HG03457 (cell line): Measurements from ENCODE around the gene LRMDA.

Experiments
- ATAC-seq: cut with Tn5 transposase; IDR thresholded peaks from one replicate; pipeline ENCODE4 v1.9.1; 2021; ENCODE audit warnings: moderate number of reproducible peaks; ENCODE audit not compliant: unreplicated experiment

The LRMDA gene

GRCh38 chr10:75883081-75884072, 452.0 kb downstream of the LRMDA start:
- ATAC-seq, result no peak

GRCh38 chr10:75884808-75885207, 453.4 kb downstream of the LRMDA start:
- no peak for ATAC-seq

DNA sequence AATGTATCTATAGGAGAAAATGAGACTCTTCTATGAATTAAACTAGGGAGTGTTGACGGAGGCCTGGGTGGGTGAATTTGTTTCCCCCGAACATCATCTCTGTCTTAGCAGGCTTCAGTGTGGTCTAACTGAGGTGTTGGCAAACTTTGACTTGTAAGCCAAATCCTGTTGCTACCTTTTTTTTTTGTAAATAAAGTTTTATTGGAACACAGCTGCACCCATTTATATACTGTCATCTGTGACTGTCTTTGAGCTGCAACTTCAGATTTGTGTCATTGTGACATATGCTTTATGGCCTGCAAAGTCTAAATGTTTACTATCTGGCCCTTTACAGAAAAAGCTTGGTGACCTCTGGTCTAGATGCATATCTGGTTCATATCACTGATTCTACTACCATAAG, 455.9 kb downstream of the LRMDA start:
- no peak for ATAC-seq

GRCh38 chr10:75887992-75888680, 456.7 kb downstream of the LRMDA start:
- no peak for ATAC-seq

DNA sequence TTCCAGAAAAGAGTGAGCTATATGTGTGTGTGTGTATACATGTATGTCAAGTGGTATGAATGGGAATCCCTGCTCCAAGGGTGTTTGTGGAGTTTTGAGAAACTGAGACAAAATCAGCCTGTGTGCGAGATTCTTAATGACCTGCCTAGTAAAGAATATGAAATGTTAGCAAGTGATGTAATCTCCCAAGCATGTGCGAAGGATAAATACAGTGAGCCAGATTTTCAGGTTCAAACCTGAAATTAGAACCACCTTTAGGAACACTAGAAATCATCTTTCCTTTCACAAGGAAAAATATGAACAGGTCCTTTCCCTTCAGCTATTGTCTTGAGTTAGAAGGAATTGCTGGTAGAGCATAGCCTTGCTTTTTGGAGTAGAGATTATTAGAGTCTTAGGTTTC, 457.6 kb downstream of the LRMDA start:
- no peak for ATAC-seq

GRCh38 chr10:75894761-75895160, 463.3 kb downstream of the LRMDA start:
- ATAC-seq, result no peak

DNA sequence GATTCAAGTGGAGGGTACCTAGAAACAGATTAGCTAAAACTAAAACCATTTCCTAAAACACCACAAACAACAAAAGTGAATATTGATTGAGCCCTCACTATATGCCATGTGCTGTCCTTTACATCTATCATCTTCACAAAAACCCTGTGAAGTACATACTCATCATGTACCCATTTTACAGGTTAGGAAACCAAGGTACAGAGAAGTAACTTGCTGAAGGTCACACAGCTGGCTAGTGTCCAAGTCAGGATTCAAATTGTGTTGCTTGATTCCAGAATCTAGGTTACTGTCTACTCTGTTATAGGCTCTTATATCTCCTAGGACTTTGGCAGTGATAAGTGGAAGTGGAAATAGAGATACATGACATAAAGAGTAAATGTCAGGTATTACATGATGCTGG, 463.8 kb downstream of the LRMDA start:
- no peak for ATAC-seq

DNA sequence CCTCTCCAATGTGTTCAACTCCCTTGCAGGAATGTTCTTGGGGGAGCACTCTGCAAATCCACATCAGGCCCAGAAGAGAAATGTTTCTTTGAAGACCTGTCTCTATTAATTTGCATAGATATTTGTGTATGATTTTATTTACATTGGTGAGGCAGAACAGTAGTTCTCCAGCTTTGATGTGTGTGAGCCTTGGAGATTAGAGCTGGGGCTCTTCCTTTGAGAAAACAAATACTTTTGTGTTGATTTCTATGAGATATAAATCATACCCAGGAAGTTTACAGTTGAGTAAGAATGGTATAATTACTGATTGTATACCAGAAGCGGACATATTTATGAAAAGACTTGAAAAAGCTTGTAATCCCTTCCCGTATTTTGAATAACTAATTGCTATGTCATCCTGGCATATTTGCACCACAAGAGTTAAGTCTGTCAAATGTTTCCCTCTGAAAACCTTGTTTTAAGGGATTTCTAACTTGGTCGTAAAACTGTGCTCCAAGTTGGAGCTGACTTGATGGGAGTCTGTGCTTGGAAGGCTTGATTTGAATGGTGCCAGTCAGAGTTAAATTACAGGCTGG, 468.5 kb downstream of the LRMDA start:
- no peak for ATAC-seq

GRCh38 chr10:75902816-75903215, 471.4 kb downstream of the LRMDA start:
- no peak for ATAC-seq

DNA sequence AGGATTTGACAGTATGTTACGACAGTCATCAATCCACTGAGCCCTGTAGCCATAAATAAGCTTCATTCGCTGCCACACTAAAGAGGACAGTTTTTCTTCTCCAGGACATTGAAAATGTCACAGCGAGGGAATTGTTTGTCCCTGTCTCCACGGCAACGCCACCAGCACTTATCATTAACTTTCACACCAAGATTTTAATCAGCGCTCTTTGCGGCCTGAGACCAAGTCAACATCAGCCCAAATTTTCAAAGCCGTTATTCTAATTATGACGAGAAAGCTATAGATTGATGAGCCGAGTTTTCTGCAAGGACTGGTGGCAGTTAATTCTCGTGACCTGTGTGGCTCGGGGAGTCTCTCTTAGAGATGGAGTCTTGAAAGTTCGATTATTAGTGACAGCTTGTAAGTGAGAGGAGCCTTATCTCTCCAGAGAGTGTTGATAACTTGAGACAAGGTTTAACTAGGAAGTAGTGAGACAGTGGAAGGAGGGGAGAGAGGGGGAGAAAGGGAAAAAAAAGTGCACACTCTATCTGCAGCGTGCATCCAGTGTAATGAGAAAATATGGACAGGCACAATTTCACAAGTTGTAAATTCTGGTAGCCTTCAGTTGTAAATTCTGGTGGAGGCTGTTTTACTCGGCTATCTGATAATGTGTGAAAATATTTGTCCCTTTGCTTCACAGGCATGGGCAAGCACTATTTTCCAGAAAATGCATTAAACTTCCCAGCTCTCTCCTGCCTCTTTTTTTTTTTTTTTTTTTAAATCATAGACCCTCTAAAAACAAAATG, 473.3 kb downstream of the LRMDA start:
- no peak for ATAC-seq

GRCh38 chr10:75905490-75905889, 474.1 kb downstream of the LRMDA start:
- no peak for ATAC-seq

DNA sequence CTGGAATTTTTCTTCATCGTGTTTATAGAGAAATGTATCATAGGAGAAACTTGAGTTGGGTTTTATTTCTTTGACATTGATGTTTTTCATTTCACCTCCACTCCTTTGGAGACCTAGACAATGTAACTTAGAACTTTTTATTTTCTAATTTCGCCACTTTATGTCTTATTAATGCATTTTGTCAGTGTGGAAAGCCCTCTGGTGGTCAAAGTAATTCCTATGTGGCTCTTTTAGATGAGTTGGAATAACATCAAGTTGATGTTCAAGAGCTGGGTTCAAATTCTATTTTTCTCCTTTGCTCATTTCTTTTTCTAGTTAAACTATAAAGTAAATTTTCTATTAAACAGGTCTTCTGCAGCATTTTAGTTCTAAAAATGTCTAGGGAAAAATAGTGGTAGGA, 478.6 kb downstream of the LRMDA start:
- ATAC-seq, result no peak

- ATAC-seq, result no peak
Measured at GRCh38 chr10:75911426-75911825, 480.0 kb downstream of the LRMDA start.

- ATAC-seq, result no peak
Measured at GRCh38 chr10:75916906-75917305, 485.5 kb downstream of the LRMDA start.

- ATAC-seq, result no peak
Measured at GRCh38 chr10:75919913-75920312, 488.5 kb downstream of the LRMDA start.

DNA sequence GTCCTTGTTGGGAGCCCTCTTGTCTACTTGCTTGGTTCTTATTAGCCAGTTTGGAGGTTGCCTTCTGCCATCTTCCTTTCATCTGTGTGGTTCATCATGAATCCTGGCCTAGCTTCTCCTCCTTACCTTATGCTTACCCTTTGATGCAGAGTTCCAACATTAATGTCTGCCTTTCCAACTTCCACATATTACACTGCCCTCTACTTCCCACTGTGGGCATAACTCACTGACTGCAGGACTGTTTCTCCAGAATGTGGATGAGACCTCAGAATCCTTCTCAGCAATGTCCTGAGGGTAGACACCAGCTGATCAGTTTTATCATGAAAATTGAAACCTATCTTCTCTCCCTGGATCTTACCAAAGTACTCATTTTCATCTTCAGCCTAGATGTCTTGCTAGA, 491.0 kb downstream of the LRMDA start:
- no peak for ATAC-seq

DNA sequence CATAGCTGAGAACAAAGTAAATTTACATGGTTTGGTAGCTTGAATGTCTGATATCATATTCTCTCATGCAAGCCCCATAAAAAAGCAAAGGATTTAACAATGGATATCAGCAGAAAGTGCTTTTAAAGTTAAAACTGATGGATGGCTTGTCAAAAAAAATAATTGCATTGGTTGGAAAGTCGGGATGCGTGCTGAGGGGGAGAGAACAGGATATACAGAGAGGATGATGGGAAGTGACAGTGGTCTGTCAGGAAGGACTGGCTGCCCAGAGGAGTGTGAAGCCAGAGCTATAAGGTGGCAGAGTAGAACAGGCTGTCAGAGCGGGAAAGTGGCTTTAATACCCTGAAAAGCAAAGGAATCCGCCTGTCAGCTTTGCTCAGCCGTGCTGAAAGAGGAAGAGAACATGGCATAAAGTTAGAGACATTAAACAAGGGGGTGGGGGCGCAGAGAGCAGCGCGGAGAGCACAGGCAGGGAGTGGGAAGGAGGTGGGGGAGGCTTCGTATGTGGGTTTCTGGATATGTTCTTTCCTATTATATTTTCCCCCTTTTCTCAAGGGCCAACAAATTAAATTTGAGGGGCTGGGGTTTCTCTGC, 493.0 kb downstream of the LRMDA start:
- ATAC-seq, result no peak

GRCh38 chr10:75925999-75926398, 494.6 kb downstream of the LRMDA start:
- no peak for ATAC-seq

- no peak for ATAC-seq
Measured at GRCh38 chr10:75926763-75927162, 495.3 kb downstream of the LRMDA start.

DNA sequence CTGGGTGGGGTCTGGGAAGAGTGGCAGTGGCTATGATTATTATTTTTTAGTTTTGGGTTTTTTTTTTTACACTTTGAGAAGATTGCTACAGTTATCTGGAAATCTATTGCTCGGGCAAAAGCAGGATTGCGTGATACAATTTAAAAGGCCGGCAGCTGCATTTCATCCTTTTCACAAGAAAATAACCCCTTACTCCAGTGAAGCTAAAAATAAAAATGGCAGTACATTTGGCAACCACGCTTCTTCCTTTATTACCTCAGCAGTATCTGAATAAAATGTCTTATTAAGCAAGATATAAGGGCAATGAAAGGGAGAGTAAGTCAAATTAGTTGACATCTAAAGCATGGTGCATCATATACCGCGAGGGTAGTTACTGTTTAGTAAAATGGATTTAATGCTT, 496.8 kb downstream of the LRMDA start:
- ATAC-seq, result no peak
